HG02588 (cell line): ENCODE measurements around the gene CDHR1.
A peak's percentile ranks its signal among the peaks of the same experiment; 100 is the strongest.

Experiments used
- ATAC-seq: cut with Tn5 transposase; IDR thresholded peaks from one replicate; pipeline ENCODE4 v1.9.1; 2021; ENCODE audit warnings: mild to moderate bottlenecking, moderate library complexity; ENCODE audit not compliant: unreplicated experiment

Gene CDHR1

DNA sequence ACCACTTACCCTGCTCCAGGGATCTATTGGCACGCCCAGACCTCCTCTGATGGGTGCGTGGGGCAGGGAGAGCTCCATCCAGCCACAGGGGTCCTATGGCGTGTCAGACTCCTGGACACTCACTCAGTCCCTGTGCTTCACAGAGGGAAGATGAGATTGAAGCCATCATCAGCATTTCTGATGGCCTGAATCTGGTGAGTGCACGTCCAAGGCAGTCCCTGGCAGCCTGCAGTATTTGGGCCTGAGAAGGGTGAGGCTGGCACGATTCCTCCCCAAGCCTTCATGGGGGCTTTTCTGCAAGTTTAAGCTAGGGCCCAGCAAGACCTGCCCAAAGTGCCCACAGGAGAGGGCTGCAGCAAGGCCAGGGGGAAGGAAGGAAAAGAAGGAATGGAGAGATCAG is 3.3 kb downstream of the CDHR1 start:
- no peak for ATAC-seq

DNA sequence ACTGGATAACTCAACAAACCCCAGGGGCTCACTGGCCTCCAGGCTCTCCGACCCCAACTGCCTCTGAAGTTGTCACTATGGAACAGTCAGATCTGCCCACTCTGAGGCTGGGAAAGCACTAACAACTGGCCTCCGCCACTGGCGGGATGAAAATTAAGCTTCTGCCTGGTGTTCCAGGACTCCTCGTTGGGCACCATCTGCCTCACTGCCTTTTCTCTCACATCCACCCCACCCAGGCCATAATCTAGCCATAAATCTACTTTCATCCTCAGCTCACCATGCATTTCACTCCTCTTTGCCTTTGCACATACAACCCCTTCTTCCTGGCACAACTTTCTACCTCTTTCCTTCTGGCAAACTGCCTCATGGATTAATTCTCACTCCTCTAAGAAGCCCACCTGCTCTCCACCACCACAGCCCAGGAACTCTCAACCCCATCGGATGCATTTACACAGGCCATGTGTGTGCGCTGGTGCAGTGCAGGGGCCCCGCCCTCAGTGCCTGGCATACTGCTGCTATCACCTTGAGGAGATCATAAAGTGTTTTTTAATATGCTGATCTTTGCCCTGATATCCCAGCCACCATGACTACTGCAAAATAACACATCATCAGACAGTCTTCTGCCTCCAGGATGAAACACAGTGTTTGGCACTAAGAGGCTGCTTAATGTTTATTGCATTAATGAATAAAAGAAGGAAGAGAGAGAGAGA is 4.0 kb downstream of the CDHR1 start:
- ATAC-seq = no peak

DNA sequence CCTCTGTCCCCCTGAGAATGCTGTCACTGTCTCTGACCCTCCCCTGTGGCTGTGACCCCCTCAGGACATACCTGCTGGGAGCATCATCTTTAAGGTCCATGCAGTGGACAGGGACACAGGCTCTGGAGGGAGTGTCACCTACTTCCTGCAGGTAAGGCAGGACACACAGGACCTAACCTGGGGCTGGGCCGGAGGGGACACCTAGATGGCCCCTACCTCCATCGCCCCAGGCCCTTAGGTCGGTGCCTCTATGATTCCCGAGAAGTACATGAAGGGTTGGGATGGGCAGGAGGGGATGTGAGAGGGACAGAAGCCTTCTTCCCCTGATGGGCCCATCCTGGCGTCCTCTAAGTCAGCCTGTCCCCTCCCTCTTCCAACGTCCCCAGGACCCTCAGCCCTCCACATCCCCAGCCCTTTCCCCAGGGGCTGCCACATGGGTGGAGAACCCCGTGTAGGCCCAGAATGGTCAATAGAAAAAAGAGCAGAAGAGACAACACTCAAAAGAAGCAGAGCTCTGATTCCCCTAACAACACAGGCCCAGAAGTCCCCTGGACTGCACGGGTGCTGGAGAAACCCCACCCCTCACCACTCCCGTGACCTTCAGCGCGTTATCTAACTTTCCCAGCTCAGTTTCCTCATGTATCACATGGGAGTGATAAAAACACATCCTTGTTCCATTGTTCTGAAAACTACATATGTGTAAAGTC is 6.4 kb downstream of the CDHR1 start:
- no peak for ATAC-seq

DNA sequence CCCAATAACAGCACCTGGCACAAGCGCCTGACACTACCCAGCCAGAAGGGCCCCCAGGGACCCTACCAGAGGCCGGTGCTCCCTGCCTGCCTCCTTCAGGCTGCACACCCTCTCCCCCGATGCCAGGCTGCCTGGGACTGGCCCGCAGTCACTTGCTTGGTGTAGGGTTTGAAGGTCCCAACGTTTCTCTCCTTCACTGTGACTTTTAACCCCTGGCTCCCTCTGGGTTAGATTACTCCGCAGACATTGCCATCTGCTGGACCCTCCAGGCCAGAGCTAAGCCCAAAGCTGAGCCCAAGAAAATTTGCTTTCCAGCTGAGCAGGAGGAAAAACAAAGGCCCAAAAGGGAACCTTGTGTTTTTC is 6.9 kb downstream of the CDHR1 start:
- ATAC-seq = no peak

DNA sequence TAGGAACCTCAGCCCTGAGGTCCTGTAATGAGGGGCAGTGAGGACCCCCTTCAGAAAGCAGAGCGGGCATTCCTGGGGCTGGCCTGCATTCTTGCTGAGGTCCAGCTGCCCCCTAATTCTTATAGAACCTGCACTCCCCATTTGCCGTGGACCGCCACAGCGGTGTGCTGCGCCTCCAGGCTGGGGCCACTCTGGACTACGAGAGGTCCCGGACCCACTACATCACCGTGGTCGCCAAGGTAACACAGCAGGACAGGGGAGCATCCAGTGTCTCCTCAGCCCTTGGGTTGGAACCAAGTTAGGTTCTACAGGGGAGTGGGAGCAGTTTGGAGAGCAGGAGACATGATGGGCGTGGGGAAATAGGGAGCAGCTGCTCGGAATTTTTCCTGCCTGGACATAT is 7.3 kb downstream of the CDHR1 start:
- ATAC-seq = no peak

DNA sequence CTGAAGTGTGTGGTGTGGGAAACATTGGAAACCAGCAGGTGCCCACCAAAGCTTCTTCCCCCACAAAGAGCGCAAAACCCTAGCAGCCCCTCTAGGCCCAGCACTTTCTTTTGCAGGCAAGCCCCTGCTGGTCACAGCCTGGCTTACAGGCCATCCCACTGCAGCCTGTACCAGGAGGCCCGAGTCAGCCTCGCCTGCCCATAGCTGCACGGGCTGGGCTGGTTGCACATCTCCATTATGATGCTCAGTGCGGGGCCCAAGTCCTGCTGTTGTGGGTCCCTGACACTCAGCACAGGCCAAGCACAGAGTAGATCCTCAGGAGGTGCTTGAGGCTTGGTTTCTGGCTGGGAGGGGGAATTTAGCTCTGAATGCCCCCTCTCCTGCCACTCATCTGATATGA is 8.0 kb downstream of the CDHR1 start:
- no peak for ATAC-seq

DNA sequence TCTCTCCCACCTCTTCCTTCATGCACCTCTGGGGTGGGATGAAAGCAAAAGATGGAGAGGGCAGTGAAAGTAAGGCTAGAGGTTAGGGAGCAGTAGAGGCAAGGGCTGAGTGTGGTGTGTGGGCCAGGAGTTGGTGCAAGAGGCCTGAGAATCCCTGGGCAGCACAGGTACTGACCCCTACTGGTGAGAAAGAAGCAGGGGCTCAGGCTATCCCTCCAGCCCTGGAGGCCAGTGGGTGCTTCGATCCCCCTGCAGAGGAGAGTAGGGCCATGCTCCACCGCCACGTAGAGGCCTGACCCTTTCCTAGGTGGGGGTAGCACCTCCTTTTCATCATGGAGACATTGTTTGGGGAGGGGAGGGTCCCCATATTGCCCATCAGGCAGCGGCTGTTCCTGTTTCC is 9.8 kb downstream of the CDHR1 start:
- peak; percentile 66 for ATAC-seq

DNA sequence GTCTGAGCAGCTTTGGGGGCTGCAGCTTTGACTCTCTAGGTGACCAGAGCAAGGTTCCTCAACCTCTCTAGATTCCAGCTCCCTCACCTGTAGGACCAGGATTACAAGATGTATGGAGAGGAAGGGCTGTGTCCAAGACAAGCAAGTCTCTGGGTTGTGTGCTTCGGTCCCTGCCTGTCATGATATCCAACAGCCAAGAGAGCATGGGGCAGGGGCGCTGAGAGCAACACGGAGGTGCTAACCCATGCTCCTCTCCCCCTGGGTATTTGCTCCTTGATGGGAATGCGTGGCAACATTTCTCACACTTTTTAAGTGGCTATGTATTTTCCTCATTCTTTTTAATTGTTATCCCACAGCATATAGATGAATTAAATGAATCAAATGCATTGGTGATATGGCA is 10.3 kb downstream of the CDHR1 start:
- no peak for ATAC-seq

DNA sequence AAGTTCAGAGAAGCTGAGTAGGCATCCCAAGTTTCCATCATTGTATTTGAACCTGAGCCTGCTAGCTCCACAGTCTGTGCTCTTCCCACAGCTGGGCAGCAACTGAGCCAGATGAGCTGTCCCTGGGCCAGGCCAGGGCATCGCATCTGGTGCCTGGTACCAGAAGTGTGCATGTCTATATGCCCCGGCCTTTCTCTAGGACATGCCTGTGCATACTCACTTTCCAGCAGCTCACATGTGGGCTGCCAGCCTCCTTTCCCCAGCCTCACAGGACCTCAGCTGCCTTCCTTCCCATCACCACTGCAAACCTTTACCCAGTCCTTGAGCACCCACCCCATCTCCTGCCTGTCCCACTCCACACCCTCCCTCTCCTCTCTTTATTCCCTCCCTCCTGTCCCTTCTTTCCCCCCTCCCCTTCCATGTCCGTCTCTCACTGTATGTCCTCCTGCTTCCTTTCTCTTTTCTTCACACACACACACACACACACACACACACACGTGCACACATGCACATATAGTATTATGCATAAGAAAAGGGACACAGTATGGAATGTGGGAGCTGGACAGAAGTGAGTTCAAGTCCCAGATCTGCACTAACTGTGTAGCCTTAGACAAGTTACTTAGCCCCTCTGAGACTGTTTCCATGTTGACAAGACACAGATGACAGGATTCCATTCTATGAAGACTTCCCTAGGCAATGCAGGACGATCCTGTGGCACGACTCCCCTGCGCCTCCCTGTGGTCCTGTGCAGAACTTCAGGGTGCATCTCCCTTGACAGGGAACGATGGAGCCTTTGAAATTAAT is 10.9 kb downstream of the CDHR1 start:
- peak; percentile 75 for ATAC-seq

DNA sequence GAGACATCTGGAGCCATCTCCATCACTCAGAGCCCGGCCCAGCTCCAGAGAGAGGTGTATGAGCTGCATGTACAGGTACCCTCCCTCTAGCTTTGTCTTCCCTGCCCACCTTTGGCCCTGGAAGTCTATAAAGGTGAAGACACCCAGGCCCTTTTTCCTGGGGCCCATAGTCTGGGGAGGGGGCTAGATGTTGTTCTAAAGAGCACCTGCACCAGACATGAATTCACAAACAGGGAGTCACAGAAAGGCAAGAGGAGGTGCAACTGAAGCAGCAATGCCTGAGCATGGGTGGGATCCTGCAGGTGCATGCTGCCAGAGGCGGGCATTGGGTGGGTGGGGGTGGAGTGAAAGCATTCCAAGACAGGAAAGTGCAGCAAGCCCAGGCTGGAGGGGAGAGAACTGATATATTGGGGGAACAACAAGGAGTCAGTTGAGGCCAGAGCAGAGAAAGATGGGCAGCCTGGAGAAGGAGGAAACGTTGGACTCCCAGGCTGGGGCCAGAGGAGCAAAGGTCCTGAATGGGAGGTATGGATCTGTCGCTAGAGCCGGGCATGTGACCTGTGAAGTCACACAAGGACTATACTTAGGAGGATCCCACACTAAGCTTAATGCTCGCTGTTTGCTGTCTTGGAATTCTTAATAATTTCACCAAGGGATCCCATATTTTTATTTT is 11.7 kb downstream of the CDHR1 start:
- ATAC-seq = no peak

DNA sequence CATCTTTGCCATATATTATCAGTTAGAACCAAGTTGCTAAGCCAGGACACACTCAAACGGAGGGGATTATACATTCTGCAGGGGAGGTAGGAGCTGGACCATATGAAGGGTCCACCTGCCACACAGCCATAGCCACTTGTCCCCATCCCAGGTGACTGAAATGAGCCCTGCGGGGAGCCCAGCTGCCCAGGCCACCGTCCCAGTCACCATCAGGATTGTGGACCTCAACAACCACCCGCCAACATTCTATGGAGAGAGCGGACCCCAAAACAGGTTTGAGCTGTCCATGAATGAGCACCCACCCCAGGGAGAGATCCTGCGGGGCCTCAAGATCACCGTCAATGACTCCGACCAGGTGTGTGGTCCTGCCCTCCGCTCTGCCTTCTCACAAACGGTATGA is 13.7 kb downstream of the CDHR1 start:
- ATAC-seq = no peak

DNA sequence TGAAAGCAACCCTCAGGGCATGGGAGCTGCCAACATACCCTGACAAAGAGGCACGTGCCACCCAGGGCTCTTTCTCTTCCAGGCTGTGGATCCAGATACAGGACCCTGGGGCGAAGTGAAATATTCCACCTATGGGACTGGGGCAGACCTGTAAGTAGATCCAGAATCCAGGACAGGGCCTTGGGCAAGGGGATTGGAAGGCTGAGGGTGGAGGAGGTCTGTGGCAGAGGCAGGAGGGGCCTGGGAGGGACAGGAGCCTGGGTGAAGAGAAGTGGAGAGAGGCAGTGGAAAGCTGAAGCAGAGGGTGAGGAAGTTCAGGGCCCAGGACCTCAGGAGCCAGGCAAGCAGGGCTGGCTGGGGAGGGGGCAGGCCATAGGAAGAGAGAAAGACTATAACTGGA is 17.2 kb downstream of the CDHR1 start:
- no peak for ATAC-seq

DNA sequence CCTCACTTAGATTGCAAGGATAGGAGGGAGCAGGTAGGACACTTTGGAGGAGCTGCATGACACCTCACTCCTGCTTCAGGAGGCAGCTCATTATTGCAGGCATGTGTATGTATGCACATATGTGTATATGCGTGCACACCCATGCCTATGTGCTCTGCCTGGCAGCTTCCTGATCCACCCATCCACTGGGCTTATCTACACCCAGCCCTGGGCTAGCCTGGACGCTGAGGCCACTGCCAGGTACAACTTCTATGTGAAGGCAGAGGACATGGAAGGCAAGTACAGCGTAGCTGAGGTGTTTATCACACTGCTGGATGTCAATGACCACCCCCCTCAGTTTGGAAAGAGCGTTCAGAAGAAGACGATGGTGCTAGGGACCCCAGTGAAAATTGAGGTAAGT is 17.7 kb downstream of the CDHR1 start:
- no peak for ATAC-seq

DNA sequence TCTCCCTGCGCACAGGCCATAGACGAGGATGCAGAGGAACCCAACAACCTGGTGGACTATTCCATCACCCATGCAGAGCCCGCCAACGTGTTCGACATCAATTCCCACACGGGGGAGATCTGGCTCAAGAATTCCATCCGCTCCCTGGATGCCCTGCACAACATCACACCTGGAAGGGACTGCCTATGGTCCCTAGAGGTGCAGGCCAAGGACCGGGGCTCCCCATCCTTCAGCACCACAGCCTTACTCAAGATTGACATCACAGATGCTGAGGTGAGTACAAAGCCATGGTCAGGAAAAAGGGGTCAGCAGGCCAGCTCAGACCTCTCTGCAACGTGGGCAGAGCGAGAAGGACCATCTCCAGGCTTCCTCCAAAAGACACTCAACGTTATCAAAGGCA is 18.7 kb downstream of the CDHR1 start:
- no peak for ATAC-seq

DNA sequence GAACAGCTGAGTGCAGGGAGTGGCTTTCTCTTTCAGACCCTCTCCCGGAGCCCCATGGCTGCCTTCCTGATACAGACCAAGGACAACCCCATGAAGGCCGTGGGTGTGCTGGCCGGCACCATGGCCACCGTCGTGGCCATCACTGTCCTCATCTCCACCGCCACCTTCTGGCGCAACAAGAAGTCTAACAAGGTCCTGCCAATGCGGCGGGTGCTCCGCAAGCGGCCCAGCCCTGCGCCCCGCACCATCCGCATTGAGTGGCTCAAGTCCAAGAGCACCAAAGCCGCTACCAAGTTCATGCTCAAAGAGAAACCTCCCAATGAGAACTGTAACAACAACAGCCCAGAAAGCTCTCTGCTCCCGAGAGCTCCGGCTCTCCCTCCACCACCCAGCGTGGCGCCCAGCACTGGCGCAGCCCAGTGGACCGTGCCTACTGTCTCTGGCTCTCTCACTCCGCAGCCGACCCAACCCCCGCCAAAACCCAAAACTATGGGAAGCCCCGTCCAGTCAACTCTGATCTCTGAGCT is 19.8 kb downstream of the CDHR1 start:
- peak; percentile 19 for ATAC-seq

DNA sequence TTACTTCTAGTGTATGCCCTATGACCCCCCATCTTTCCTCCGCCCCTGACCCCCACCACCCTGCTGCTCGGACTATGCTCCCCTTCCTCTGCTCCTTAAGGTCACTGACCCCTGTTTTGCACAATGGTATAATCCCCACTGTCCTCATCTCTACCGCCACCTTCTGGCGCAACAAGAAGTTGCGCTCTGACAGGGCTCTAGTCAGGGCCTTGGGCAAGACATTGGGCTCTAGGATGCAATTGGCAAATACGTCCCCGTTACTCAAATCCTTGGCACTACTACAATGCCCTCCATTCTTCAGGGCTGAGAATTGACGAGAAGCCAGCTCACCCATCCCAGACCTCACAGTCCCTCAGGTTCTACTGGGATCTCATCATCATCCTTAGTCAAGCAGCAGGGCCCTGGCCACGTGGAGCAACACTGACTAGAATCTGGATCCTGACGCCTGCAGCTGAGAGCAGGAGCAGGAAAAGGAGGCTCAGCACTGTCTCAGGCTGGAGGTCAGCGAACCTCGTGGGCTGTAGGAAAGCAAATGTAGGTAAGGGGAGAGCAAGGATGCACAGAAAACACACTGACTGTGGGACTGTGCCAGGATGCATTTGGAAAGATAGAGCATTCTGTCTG is 20.4 kb downstream of the CDHR1 start:
- ATAC-seq = peak; percentile 83

DNA sequence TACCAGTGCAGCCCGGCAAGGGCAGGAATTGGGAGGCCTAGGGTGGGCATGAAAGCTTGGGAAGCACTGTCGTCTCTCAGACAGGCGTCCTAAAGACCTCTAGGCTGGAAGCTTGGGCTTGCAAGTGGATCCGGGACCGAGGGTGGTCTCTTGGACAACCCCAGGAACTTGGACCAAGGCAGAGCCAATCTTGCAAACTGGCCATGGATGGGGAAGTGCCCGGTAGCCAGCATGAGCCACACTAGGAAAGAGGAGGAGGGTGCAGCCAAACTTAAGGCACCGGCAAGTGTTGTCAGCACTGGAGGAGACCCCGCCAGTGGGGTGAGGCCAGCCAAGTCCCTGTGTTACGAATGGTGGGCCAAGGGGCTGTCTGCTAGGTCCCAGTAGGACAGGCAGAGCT is 22.5 kb downstream of the CDHR1 start:
- ATAC-seq = no peak

DNA sequence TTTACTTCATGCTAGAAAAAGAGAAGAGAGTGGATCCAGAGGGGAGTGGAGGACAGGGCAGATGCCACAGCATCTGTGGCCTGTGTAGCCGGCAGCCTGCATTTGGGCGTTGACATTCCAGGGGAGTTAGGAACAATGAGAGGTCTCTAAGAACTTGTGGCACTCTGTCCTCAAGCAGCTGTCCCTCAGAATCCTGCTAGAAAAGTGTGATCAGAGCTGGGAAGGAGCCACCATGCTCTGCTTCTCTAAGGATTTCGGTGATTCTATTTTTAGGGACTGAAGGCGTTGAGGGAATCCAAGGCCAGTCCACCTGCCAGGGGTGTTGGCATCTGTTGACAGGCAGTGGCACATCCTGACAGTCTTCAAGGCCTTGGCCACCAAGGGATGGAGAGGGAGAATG is 23.4 kb downstream of the CDHR1 start:
- no peak for ATAC-seq

DNA sequence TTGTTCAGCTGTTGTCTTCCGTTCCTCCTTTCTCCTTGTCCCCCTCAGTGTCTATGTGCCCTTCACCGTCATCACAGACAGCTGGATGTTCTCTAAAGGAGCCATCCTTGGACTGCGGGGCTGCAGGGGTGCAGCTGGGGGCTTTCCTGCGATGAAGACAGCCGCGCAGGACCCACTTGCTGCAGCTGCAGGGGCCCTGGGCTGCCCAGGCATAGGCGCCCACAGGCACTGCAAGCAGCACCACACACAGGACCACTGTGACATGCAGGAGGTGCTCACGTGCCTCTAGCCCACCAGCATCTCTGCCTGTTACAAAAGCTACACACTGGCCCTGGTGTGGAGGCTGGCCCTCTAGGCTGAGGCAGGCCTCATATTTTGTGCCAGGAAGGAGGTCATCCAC is 27.6 kb downstream of the CDHR1 start:
- ATAC-seq = no peak

DNA sequence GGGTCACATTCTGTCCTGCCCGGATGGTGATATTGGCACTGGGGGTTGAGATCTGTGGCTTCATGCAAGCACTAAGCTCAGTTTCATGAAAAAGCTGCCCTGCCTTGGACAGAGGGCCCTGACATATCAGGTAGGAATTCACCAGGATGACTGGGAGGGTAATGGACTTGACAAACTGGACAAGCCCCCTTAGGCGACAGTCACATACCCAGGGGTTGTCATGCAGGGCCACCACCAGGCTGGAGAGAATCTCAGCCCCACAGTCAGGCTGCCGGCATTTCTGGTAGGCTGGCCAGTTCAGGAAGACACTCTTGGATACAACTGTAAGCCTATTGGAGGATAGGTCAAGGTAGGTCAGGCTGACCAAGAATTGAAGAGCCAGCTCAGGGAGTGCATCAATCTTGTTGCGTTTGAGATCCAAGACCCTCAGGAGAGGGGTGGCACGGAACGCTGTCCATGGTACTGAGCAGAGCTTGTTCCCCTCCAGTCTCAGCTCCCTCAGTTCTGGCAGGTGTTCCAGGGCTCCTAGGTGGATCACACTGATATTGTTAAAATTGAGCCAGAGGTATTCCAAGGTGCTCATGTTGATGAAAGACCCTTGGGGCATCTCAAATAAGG is 30.2 kb downstream of the CDHR1 start:
- ATAC-seq = no peak
